ENCODE results near the gene ALG8.
"Not testable (repeated sequence)": the region's sequence is repeated elsewhere in the genome, so short reads cannot be mapped to it uniquely, and the experiment has no call there.

Gene ALG8

GRCh38 chr11:78139422-78140391 is at the start of gene ALG8:
Gene ALG8 (minus strand): TSS chr11:78139626. CDS start chr11:78139588, 38 bp downstream.
- DNase-seq: peak; percentile 97

GRCh38 chr11:78188286-78189173 is 49.1 kb upstream of the ALG8 start, which contains the start of the genes KCTD21 and USP35:
Gene KCTD21 (minus strand): TSS chr11:78188626. CDS start chr11:78174554, 14,072 bp downstream.
Gene USP35 (plus strand): TSS chr11:78188919. CDS start chr11:78196246, 7,327 bp downstream.
- peak; percentile 93 to 95 for DNase-seq

GRCh38 chr11:78187366-78188285 is 48.2 kb upstream of the ALG8 start:
- DNase-seq: peak; percentile 74 to 80

GRCh38 chr11:78181185-78181584 is 41.8 kb upstream of the ALG8 start:
- no peak for DNase-seq

- no peak for DNase-seq
These were observed 41.3 kb upstream of the ALG8 start for GRCh38 chr11:78180751-78181150.

GRCh38 chr11:78179459-78180071 is 40.1 kb upstream of the ALG8 start:
- DNase-seq: no peak

GRCh38 chr11:78177216-78177615 is 37.8 kb upstream of the ALG8 start:
- no peak for DNase-seq

GRCh38 chr11:78176605-78177141 is 37.2 kb upstream of the ALG8 start:
- no peak for DNase-seq

- not testable (repeated sequence) for DNase-seq
These were observed 36.4 kb upstream of the ALG8 start for GRCh38 chr11:78175862-78176261.

GRCh38 chr11:78171951-78172350 is 32.5 kb upstream of the ALG8 start:
- no peak for DNase-seq

GRCh38 chr11:78170874-78171549 is 31.6 kb upstream of the ALG8 start:
- no peak for DNase-seq

GRCh38 chr11:78170413-78170812 is 31.0 kb upstream of the ALG8 start:
- no peak for DNase-seq

- no peak for DNase-seq
These were observed 29.4 kb upstream of the ALG8 start for GRCh38 chr11:78168539-78169477.

GRCh38 chr11:78166855-78167469 is 27.5 kb upstream of the ALG8 start:
- no peak for DNase-seq

- DNase-seq: no peak
These were observed 25.0 kb upstream of the ALG8 start for GRCh38 chr11:78164471-78164870.

GRCh38 chr11:78163828-78164227 is 24.4 kb upstream of the ALG8 start:
- no peak for DNase-seq

GRCh38 chr11:78161962-78162371 is 22.5 kb upstream of the ALG8 start:
- DNase-seq: no peak

- DNase-seq: no peak
These were observed 21.9 kb upstream of the ALG8 start for GRCh38 chr11:78161346-78161745.

GRCh38 chr11:78160557-78160956 is 21.1 kb upstream of the ALG8 start:
- DNase-seq: no peak

Data from activated CD4-positive, alpha-beta T cell treated with anti-CD3 and anti-CD28 coated beads, Interleukin-2, amount 50 U/mL, for 48 hours (primary cell).